MG63 (cell line): Measurements from ENCODE around the gene LIPG. TPM values are rescaled to one million over a fixed set of nuclear protein-coding genes. Genes with fewer than 3 reads are reported as not detected.
"Not testable (repeated sequence)": the region's sequence is repeated elsewhere in the genome, so short reads cannot be mapped to it uniquely, and the experiment has no call there.

Experiments
- DNase-seq: peaks from one replicate; pipeline ENCODE4 v3.0.0-alpha.2; 2020
- H3K27me3 ChIP-seq: fragments of 250-450 bp; sonication (Bioruptor Pico); 2 replicates; pipeline ENCODE4 v1.5.1; 2020; ENCODE audit warnings: mild to moderate bottlenecking, moderate library complexity
- H3K36me3 ChIP-seq: fragments of 250-450 bp; sonication (Bioruptor Pico); 2 replicates; pipeline ENCODE4 v1.5.1; 2020; ENCODE audit warnings: mild to moderate bottlenecking, moderate library complexity
- H3K4me3 ChIP-seq: fragments of 250-450 bp; sonication (Bioruptor Pico); 2 replicates; pipeline ENCODE4 v1.5.1; 2020; ENCODE audit warnings: mild to moderate bottlenecking, moderate library complexity
- H3K9me3 ChIP-seq: fragments of 250-450 bp; sonication (Bioruptor Pico); 2 replicates; pipeline ENCODE4 v1.5.1; 2020; ENCODE audit warnings: mild to moderate bottlenecking, moderate library complexity
- total RNA-seq: library from RNA; depleted of rRNA; stranded (reverse); fragments of >200 nt; shearing (Covaris generic); gene quantifications from 2 replicates; pipeline ENCODE4 v1.2.3, GENCODE V29; 2014; ENCODE audit warnings: low replicate concordance

LIPG gene
- total RNA-seq, 1 experiment from 2014 or later, result not detected

GRCh38 chr18:49563701-49564517 is 2.1 kb downstream of the LIPG start:
- no peaks in the 10 kb centered on the region for H3K27me3 ChIP-seq
- no peak overlapping the region for H3K4me3 ChIP-seq
- H3K36me3 ChIP-seq, result no peaks in the 10 kb centered on the region
- H3K9me3 ChIP-seq, result no peaks in the 10 kb centered on the region
- DNase-seq, result no peak

GRCh38 chr18:49564518-49564834 is 2.6 kb downstream of the LIPG start:
- Histone ChIP-seq H3K4me3 (no peak overlapping the region), H3K36me3 (no peaks in the 10 kb centered on the region), H3K9me3 (no peaks in the 10 kb centered on the region), H3K27me3 (no peaks in the 10 kb centered on the region)
- DNase-seq, result no peak

GRCh38 chr18:49565101-49565500 is 3.2 kb downstream of the LIPG start:
- no peak for DNase-seq
- H3K36me3 ChIP-seq, result no peaks in the 10 kb centered on the region
- H3K9me3 ChIP-seq, result no peaks in the 10 kb centered on the region
- no peaks in the 10 kb centered on the region for H3K27me3 ChIP-seq
- no peak overlapping the region for H3K4me3 ChIP-seq

GRCh38 chr18:49565612-49566011 is 3.8 kb downstream of the LIPG start:
- H3K27me3 ChIP-seq, result no peaks in the 10 kb centered on the region
- H3K4me3 ChIP-seq, result no peak overlapping the region
- no peaks in the 10 kb centered on the region for H3K36me3 ChIP-seq
- DNase-seq, result peak; percentile 68
- H3K9me3 ChIP-seq, result no peaks in the 10 kb centered on the region

GRCh38 chr18:49566217-49566770 is 4.4 kb downstream of the LIPG start:
- no peak for DNase-seq
- Histone ChIP-seq H3K27me3 (no peaks in the 10 kb centered on the region), H3K9me3 (no peaks in the 10 kb centered on the region), H3K36me3 (no peaks in the 10 kb centered on the region), H3K4me3 (no peak overlapping the region)

- no peaks in the 10 kb centered on the region for H3K9me3 ChIP-seq
- H3K4me3 ChIP-seq, result no peak overlapping the region
- H3K27me3 ChIP-seq, result no peaks in the 10 kb centered on the region
- H3K36me3 ChIP-seq, result no peaks in the 10 kb centered on the region
- DNase-seq, result no peak
Measured at GRCh38 chr18:49566985-49567384, 5.1 kb downstream of the LIPG start.

- H3K4me3 ChIP-seq, result no peak overlapping the region
- DNase-seq, result no peak
- H3K27me3 ChIP-seq, result no peaks in the 10 kb centered on the region
- no peaks in the 10 kb centered on the region for H3K36me3 ChIP-seq
- H3K9me3 ChIP-seq, result no peaks in the 10 kb centered on the region
Measured at GRCh38 chr18:49569724-49570123, 7.9 kb downstream of the LIPG start.

GRCh38 chr18:49570836-49571235 is 9.0 kb downstream of the LIPG start:
- no peak overlapping the region for H3K4me3 ChIP-seq
- H3K27me3 ChIP-seq, result no peaks in the 10 kb centered on the region
- no peaks in the 10 kb centered on the region for H3K9me3 ChIP-seq
- H3K36me3 ChIP-seq, result no peaks in the 10 kb centered on the region
- no peak for DNase-seq

GRCh38 chr18:49572611-49573345 is 10.9 kb downstream of the LIPG start:
- Histone ChIP-seq H3K4me3 (no peak overlapping the region), H3K36me3 (no peaks in the 10 kb centered on the region), H3K9me3 (no peaks in the 10 kb centered on the region), H3K27me3 (no peaks in the 10 kb centered on the region)
- no peak for DNase-seq

GRCh38 chr18:49573835-49574234 is 12.0 kb downstream of the LIPG start:
- no peaks in the 10 kb centered on the region for H3K36me3 ChIP-seq
- H3K9me3 ChIP-seq, result no peaks in the 10 kb centered on the region
- H3K4me3 ChIP-seq, result no peak overlapping the region
- H3K27me3 ChIP-seq, result no peaks in the 10 kb centered on the region
- no peak for DNase-seq

- not testable (repeated sequence) for H3K4me3 ChIP-seq, H3K9me3 ChIP-seq, DNase-seq, H3K27me3 ChIP-seq, H3K36me3 ChIP-seq
Measured at GRCh38 chr18:49579041-49579440, 17.2 kb downstream of the LIPG start.

GRCh38 chr18:49579583-49579982 is 17.7 kb downstream of the LIPG start:
- not testable (repeated sequence) for H3K9me3 ChIP-seq, H3K36me3 ChIP-seq, DNase-seq, H3K27me3 ChIP-seq, H3K4me3 ChIP-seq

- Histone ChIP-seq H3K36me3 (no peaks in the 10 kb centered on the region), H3K27me3 (no peaks in the 10 kb centered on the region), H3K4me3 (no peak overlapping the region), H3K9me3 (no peaks in the 10 kb centered on the region)
- DNase-seq, result no peak
Measured at GRCh38 chr18:49580279-49580678, 18.4 kb downstream of the LIPG start.

GRCh38 chr18:49581371-49581770 is 19.5 kb downstream of the LIPG start:
- DNase-seq, result no peak
- H3K4me3 ChIP-seq, result no peak overlapping the region
- no peaks in the 10 kb centered on the region for H3K36me3 ChIP-seq
- no peaks in the 10 kb centered on the region for H3K27me3 ChIP-seq
- no peaks in the 10 kb centered on the region for H3K9me3 ChIP-seq

- H3K27me3 ChIP-seq, result no peaks in the 10 kb centered on the region
- peak; percentile 18 for DNase-seq
- H3K36me3 ChIP-seq, result no peaks in the 10 kb centered on the region
- H3K9me3 ChIP-seq, result no peaks in the 10 kb centered on the region
- H3K4me3 ChIP-seq, result no peak overlapping the region
Measured at GRCh38 chr18:49582579-49582978, 20.7 kb downstream of the LIPG start.

- peak; percentile 63 for DNase-seq
- Histone ChIP-seq H3K27me3 (no peaks in the 10 kb centered on the region), H3K36me3 (no peaks in the 10 kb centered on the region), H3K4me3 (no peak overlapping the region), H3K9me3 (no peaks in the 10 kb centered on the region)
Measured at GRCh38 chr18:49584394-49584793, 22.5 kb downstream of the LIPG start.

GRCh38 chr18:49584951-49585350 is 23.1 kb downstream of the LIPG start:
- not testable (repeated sequence) for DNase-seq, H3K4me3 ChIP-seq, H3K36me3 ChIP-seq

More at GRCh38 chr18:49584951-49585350, 23.1 kb downstream of the LIPG start:
- H3K27me3 ChIP-seq, H3K9me3 ChIP-seq: not testable (repeated sequence)
